Neural progenitor cell (in vitro differentiated cells): ENCODE results near the gene LRPAP1. TPM values are rescaled to one million over a fixed set of nuclear protein-coding genes. Genes with fewer than 3 reads are reported as not detected.

Experiments
- DNase-seq: peaks from one replicate; pipeline ENCODE4 v3.0.0-alpha.2; 2016; ENCODE audit warnings: low spot score
- H2AFZ ChIP-seq: fragments of 200-600 bp; sonication (generic); replicated peaks from 2 replicates; pipeline ENCODE4 v1.6.1; 2016; ENCODE audit warnings: antibody characterized with exemption
- H3F3A ChIP-seq: fragments of 200-600 bp; sonication (generic); 2 replicates; pipeline ENCODE4 v1.6.1; 2016; ENCODE audit warnings: antibody characterized with exemption, low read depth
- H3K27ac ChIP-seq: fragments of 200-600 bp; sonication (generic); 2 replicates; pipeline ENCODE4 v1.5.1; 2016; ENCODE audit warnings: mild to moderate bottlenecking
- H3K27me3 ChIP-seq: fragments of 200-600 bp; sonication (generic); 2 replicates; pipeline ENCODE4 v1.6.1; 2016; ENCODE audit warnings: mild to moderate bottlenecking, moderate library complexity
- H3K36me3 ChIP-seq: fragments of 200-600 bp; sonication (generic); 2 replicates; pipeline ENCODE4 v1.5.1; 2016
- H3K4me1 ChIP-seq: fragments of 200-600 bp; sonication (generic); 2 replicates; pipeline ENCODE4 v1.6.1; 2016; ENCODE audit warnings: mixed run types
- H3K4me2 ChIP-seq: fragments of 200-600 bp; sonication (generic); 2 replicates; pipeline ENCODE4 v1.6.1; 2016
- H3K4me3 ChIP-seq: fragments of 200-600 bp; sonication (generic); 2 replicates; pipeline ENCODE4 v1.5.1; 2016
- H3K79me2 ChIP-seq: fragments of 200-600 bp; sonication (generic); 2 replicates; pipeline ENCODE4 v1.6.1; 2016; ENCODE audit warnings: low read depth
- H3K9ac ChIP-seq: fragments of 200-600 bp; sonication (generic); 2 replicates; pipeline ENCODE4 v1.6.1; 2016
- H3K9me3 ChIP-seq: fragments of 200-600 bp; sonication (generic); 2 replicates; pipeline ENCODE4 v1.5.1; 2016; ENCODE audit warnings: low read depth
- H4K20me1 ChIP-seq: fragments of 200-600 bp; sonication (generic); 2 replicates; pipeline ENCODE4 v1.6.1; 2016; ENCODE audit warnings: low read depth
- H3K27ac Mint-ChIP-seq: 3 replicates; pipeline ENCODE4 v1.8.0; 2021; ENCODE audit warnings: mixed read lengths
- H3K27me3 Mint-ChIP-seq: 2 replicates; pipeline ENCODE4 v1.8.0; 2022; ENCODE audit warnings: low read depth, mild to moderate bottlenecking, inconsistent platforms, moderate library complexity, mixed read lengths; ENCODE audit not compliant: insufficient read depth
- H3K36me3 Mint-ChIP-seq: 3 replicates; pipeline ENCODE4 v1.8.0; 2021; ENCODE audit warnings: mixed read lengths
- H3K4me1 Mint-ChIP-seq: 3 replicates; pipeline ENCODE4 v1.8.0; 2021; ENCODE audit warnings: mixed read lengths
- H3K4me3 Mint-ChIP-seq: 3 replicates; pipeline ENCODE4 v1.8.0; 2021; ENCODE audit warnings: mild to moderate bottlenecking, moderate library complexity, mixed read lengths
- H3K9me3 Mint-ChIP-seq: 3 replicates; pipeline ENCODE4 v1.8.0; 2020; ENCODE audit warnings: mixed read lengths
- CTCF ChIP-seq: fragments of 200-600 bp; sonication (generic); IDR thresholded peaks from 2 replicates; pipeline ENCODE4 v1.5.1; 2017; ENCODE audit warnings: antibody characterized with exemption, mild to moderate bottlenecking
- EZH2 ChIP-seq: fragments of 200-600 bp; sonication (generic); IDR thresholded peaks from 2 replicates; pipeline ENCODE4 v1.6.1; 2017; ENCODE audit warnings: antibody characterized with exemption, mild to moderate bottlenecking, moderate library complexity
- EZH2phosphoT487 ChIP-seq: fragments of 200-600 bp; sonication (generic); IDR thresholded peaks from 2 replicates; pipeline ENCODE4 v1.6.1; 2017; ENCODE audit warnings: antibody characterized with exemption
- total RNA-seq: library from RNA; depleted of rRNA; stranded (reverse); fragments of >200 nt; gene quantifications from 2 replicates; pipeline ENCODE4 v1.2.3, GENCODE V29; 2015; ENCODE audit warnings: low replicate concordance

Gene LRPAP1
- total RNA-seq, 1 donor from 2014 or later = 48.3 TPM

- Histone ChIP-seq H2AFZ (no peak overlapping the region), H3K4me2 (peak overlapping the region; percentile 85), H3K9ac (no peak overlapping the region), H3K9me3 (no peaks in the 10 kb centered on the region), H3F3A (no peaks in the 10 kb centered on the region), H3K4me1 (peaks cover 14% of the 10 kb centered on the region), H3K4me3 (peak overlapping the region; percentile 83), H3K27ac (no peak overlapping the region), H4K20me1 (peaks cover 64% of the 10 kb centered on the region), H3K27me3 (peaks cover 20% of the 10 kb centered on the region), H3K36me3 (no peaks in the 10 kb centered on the region), H3K79me2 (peaks cover 62% of the 10 kb centered on the region)
- Mint-ChIP-seq H3K4me1 (peaks cover 37% of the 10 kb centered on the region), H3K36me3 (peaks cover 10% of the 10 kb centered on the region), H3K9me3 (peaks cover 9% of the 10 kb centered on the region), H3K4me3 (peak overlapping the region; percentile 98), H3K27me3 (peaks cover 17% of the 10 kb centered on the region), H3K27ac (peak overlapping the region; percentile 37)
- no peak for TF ChIP-seq CTCF
- no peak for TF ChIP-seq EZH2
- TF ChIP-seq EZH2phosphoT487 = no peak
- DNase-seq = no peak
Observed at GRCh38 chr4:3530663-3531254, 1.5 kb downstream of the LRPAP1 start.

GRCh38 chr4:3530051-3530450 is 2.2 kb downstream of the LRPAP1 start:
- Histone ChIP-seq H3K27me3 (peaks cover 17% of the 10 kb centered on the region), H3K36me3 (no peaks in the 10 kb centered on the region), H3K79me2 (peaks cover 69% of the 10 kb centered on the region), H3K4me2 (peak overlapping the region; percentile 85), H3K9ac (no peak overlapping the region), H3K9me3 (no peaks in the 10 kb centered on the region), H3F3A (no peaks in the 10 kb centered on the region), H2AFZ (no peak overlapping the region), H3K4me3 (no peak overlapping the region), H3K4me1 (peaks cover 14% of the 10 kb centered on the region), H3K27ac (no peak overlapping the region), H4K20me1 (peaks cover 71% of the 10 kb centered on the region)
- Mint-ChIP-seq H3K36me3 (peaks cover 11% of the 10 kb centered on the region), H3K27ac (no peak overlapping the region), H3K4me1 (peaks cover 40% of the 10 kb centered on the region), H3K4me3 (peak overlapping the region; percentile 76), H3K27me3 (peaks cover 14% of the 10 kb centered on the region), H3K9me3 (peaks cover 4% of the 10 kb centered on the region)
- TF ChIP-seq EZH2phosphoT487 (no peak), CTCF (no peak), EZH2 (no peak)
- no peak for DNase-seq

GRCh38 chr4:3529363-3529762 is 2.9 kb downstream of the LRPAP1 start:
- Mint-ChIP-seq H3K27me3 (peaks cover 9% of the 10 kb centered on the region), H3K27ac (no peak overlapping the region), H3K4me1 (peaks cover 40% of the 10 kb centered on the region), H3K4me3 (no peak overlapping the region), H3K36me3 (peaks cover 14% of the 10 kb centered on the region), H3K9me3 (peaks cover 3% of the 10 kb centered on the region)
- no peak overlapping the region for H3K27ac ChIP-seq
- H2AFZ ChIP-seq = no peak overlapping the region
- H3K9ac ChIP-seq = no peak overlapping the region
- peaks cover 14% of the 10 kb centered on the region for H3K4me1 ChIP-seq
- TF ChIP-seq EZH2phosphoT487 (no peak), CTCF (no peak), EZH2 (no peak)
- peaks cover 78% of the 10 kb centered on the region for H4K20me1 ChIP-seq
- no peak overlapping the region for H3K4me3 ChIP-seq
- no peaks in the 10 kb centered on the region for H3F3A ChIP-seq
- H3K4me2 ChIP-seq = no peak overlapping the region
- peaks cover 16% of the 10 kb centered on the region for H3K27me3 ChIP-seq
- no peaks in the 10 kb centered on the region for H3K9me3 ChIP-seq
- H3K79me2 ChIP-seq = peaks cover 73% of the 10 kb centered on the region
- no peaks in the 10 kb centered on the region for H3K36me3 ChIP-seq
- no peak for DNase-seq
